Measurements from ENCODE around the gene AFF3.

- no peak for TF ChIP-seq CTCF (IDR thresholded peaks at IDR 0.05; ENCODE audit: low read length)
- TF ChIP-seq EZH2 (IDR thresholded peaks at IDR 0.05; ENCODE audit: borderline replicate concordance, low read length) = no peak
Observed at GRCh38 chr2:100077456-100077855, 64.9 kb downstream of the AFF3 start.

All from OCI-LY1 (cell line).